Smooth muscle cell (in vitro differentiated cells): ENCODE data around the gene GSTA2. TPM values are rescaled to one million over a fixed set of nuclear protein-coding genes. Genes with fewer than 3 reads are reported as not detected.

Source experiments
- DNase-seq: peaks from one replicate; lab custom pipeline; 2025; ENCODE audit not compliant: unreplicated experiment; lab: John Stamatoyannopoulos, UW
- H2AFZ ChIP-seq: fragments of 200-600 bp; sonication (generic); 2 replicates; pipeline ENCODE4 v1.6.0; 2016; ENCODE audit warnings: antibody characterized with exemption, low read depth, mild to moderate bottlenecking
- H3F3A ChIP-seq: fragments of 200-600 bp; sonication (generic); 2 replicates; pipeline ENCODE4 v1.6.0; 2017; ENCODE audit warnings: antibody characterized with exemption, low read depth
- H3K27ac ChIP-seq: fragments of 200-600 bp; sonication (generic); 2 replicates; pipeline ENCODE4 v1.5.1; 2016; ENCODE audit warnings: low read depth, mild to moderate bottlenecking
- H3K27me3 ChIP-seq: fragments of 200-600 bp; sonication (generic); 2 replicates; pipeline ENCODE4 v1.6.1; 2016; ENCODE audit warnings: low read depth, mild to moderate bottlenecking
- H3K36me3 ChIP-seq: fragments of 200-600 bp; sonication (generic); 2 replicates; pipeline ENCODE4 v1.5.1; 2016; ENCODE audit warnings: low read depth
- H3K4me1 ChIP-seq: fragments of 200-600 bp; sonication (generic); 2 replicates; pipeline ENCODE4 v1.5.1; 2016; ENCODE audit warnings: low read depth
- H3K4me2 ChIP-seq: fragments of 200-600 bp; sonication (generic); 2 replicates; pipeline ENCODE4 v1.6.0; 2016; ENCODE audit warnings: mild to moderate bottlenecking
- H3K4me3 ChIP-seq: fragments of 200-600 bp; sonication (generic); 2 replicates; pipeline ENCODE4 v1.5.1; 2016; ENCODE audit warnings: mild to moderate bottlenecking
- H3K79me2 ChIP-seq: fragments of 200-600 bp; sonication (generic); 2 replicates; pipeline ENCODE4 v1.6.0; 2016; ENCODE audit warnings: low read depth, mild to moderate bottlenecking
- H3K9ac ChIP-seq: fragments of 200-600 bp; sonication (generic); 2 replicates; pipeline ENCODE4 v1.6.0; 2016; ENCODE audit warnings: low read depth
- H3K9me3 ChIP-seq: fragments of 200-600 bp; sonication (generic); replicated peaks from 2 replicates; pipeline ENCODE4 v1.5.1; 2016; ENCODE audit warnings: low read depth
- H4K20me1 ChIP-seq: fragments of 200-600 bp; sonication (generic); 2 replicates; pipeline ENCODE4 v1.6.0; 2016; ENCODE audit warnings: low read depth
- WGBS: methylation state at CpG from one replicate; pipeline ENCODE4 v1.1.7; 2016; ENCODE audit warnings: low lambda C conversion rate; 5-methylcytosine and 5-hydroxymethylcytosine counted together
- polyA plus RNA-seq: library from polyadenylated mRNA; unstranded; fragments of >200 nt; fragmentation: Nextera tagmentation; extraction: Ambion mirVana; gene quantifications from 2 replicates; pipeline ENCODE4 v1.2.1, GENCODE V29; 2016
- total RNA-seq: library from RNA; depleted of rRNA; stranded (reverse); fragments of >200 nt; gene quantifications from 2 replicates; pipeline ENCODE4 v1.2.3, GENCODE V29; 2014
- TF ChIP-seq, protein P1 (sequence below): fragments of 200-600 bp; sonication (generic); IDR thresholded peaks from 2 replicates; pipeline ENCODE4 v1.5.1; 2017; ENCODE audit warnings: borderline replicate concordance, mild to moderate bottlenecking, antibody characterized with exemption; ENCODE audit not compliant: insufficient read depth, poor library complexity, severe bottlenecking

The GSTA2 gene
- total and polyA plus RNA-seq, 2 experiments from 2014 or later = 0.65 TPM; not detected in 1

DNA sequence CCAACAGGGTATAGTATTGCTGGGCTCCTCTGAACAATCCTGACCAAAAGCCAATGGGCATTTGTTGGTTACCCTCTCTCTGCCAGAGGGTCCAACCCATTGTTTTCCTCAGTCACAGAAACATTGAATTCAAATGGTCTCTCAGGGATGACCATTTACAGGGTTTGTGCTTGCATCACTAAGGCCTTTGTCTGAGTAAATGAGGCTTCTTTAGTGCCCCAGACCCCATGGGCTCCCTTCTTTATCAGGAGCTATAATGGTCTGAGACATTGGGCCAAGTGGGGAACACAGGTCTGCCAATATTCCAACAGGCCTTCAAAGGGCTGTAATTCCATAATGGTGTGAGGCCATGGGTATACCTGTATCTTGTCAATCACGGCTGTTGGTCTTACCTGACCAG, 27.1 kb downstream of the GSTA2 start:
- Histone ChIP-seq H3K4me1 (no peaks in the 10 kb centered on the region), H3K27me3 (no peaks in the 10 kb centered on the region), H3K79me2 (no peaks in the 10 kb centered on the region), H2AFZ (no peak overlapping the region), H4K20me1 (no peaks in the 10 kb centered on the region), H3K36me3 (no peaks in the 10 kb centered on the region), H3K27ac (no peak overlapping the region), H3K9me3 (no peaks in the 10 kb centered on the region), H3F3A (no peaks in the 10 kb centered on the region), H3K9ac (no peak overlapping the region), H3K4me3 (no peak overlapping the region), H3K4me2 (no peak overlapping the region)
- no peak for DNase-seq
- TF ChIP-seq, protein P1, sequence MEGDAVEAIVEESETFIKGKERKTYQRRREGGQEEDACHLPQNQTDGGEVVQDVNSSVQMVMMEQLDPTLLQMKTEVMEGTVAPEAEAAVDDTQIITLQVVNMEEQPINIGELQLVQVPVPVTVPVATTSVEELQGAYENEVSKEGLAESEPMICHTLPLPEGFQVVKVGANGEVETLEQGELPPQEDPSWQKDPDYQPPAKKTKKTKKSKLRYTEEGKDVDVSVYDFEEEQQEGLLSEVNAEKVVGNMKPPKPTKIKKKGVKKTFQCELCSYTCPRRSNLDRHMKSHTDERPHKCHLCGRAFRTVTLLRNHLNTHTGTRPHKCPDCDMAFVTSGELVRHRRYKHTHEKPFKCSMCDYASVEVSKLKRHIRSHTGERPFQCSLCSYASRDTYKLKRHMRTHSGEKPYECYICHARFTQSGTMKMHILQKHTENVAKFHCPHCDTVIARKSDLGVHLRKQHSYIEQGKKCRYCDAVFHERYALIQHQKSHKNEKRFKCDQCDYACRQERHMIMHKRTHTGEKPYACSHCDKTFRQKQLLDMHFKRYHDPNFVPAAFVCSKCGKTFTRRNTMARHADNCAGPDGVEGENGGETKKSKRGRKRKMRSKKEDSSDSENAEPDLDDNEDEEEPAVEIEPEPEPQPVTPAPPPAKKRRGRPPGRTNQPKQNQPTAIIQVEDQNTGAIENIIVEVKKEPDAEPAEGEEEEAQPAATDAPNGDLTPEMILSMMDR = no peak
- WGBS = 95% methylated on average over 1 of the region's 1 CpG

DNA sequence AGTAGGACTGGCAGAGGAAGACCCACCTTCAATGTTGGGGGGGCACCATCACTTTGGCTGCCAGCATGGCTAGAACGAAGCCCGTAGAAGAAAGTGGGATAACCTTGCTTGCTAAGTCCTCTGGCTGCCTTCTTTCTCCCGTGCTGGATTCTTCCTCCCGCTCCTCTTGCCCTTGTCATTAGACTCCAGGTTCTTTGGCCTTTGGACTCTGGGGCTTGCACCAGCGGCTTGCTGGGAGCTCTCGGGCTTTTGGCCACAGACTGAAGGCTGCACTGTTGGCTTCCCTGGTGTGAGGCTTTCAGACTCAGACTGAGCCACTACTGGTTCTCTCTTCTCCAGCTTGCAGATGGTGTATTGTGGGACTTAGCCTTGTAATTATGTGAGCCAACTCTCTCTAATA, 28.2 kb downstream of the GSTA2 start:
- 95% methylated on average over 6 of the region's 6 CpGs for WGBS
- Histone ChIP-seq H3F3A (no peaks in the 10 kb centered on the region), H3K79me2 (no peaks in the 10 kb centered on the region), H3K4me1 (no peaks in the 10 kb centered on the region), H3K4me3 (no peak overlapping the region), H3K27ac (no peak overlapping the region), H3K9me3 (no peaks in the 10 kb centered on the region), H3K9ac (no peak overlapping the region), H3K36me3 (no peaks in the 10 kb centered on the region), H3K4me2 (no peak overlapping the region), H3K27me3 (no peaks in the 10 kb centered on the region), H4K20me1 (no peaks in the 10 kb centered on the region), H2AFZ (no peak overlapping the region)
- TF ChIP-seq, protein P1 = no peak
- no peak for DNase-seq

DNA sequence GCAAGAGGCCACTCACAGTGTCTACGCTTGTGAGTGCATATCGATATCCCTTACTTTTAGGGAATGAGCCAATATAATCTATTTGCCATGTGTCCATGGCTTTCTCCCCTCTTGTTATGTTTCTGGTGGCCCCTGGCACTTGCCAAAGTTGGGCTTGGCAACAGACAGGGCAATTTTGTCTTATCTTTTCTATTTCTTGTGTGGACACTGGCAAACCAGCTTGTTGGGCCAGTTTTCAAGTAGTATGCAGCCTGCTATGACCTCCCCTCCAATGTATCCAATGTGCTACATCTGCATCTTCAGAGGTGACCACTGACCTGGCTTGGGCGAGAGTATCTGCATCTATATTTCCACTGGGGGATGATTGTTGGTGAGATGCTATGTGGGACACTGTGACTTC, 29.2 kb downstream of the GSTA2 start:
- no peaks in the 10 kb centered on the region for H3K9me3 ChIP-seq
- H3K36me3 ChIP-seq = no peaks in the 10 kb centered on the region
- WGBS = 97% methylated on average over 3 of the region's 3 CpGs
- TF ChIP-seq, protein P1 = no peak
- H3F3A ChIP-seq = no peaks in the 10 kb centered on the region
- H3K4me1 ChIP-seq = no peaks in the 10 kb centered on the region
- H3K27ac ChIP-seq = no peak overlapping the region
- H3K4me3 ChIP-seq = no peak overlapping the region
- H2AFZ ChIP-seq = no peak overlapping the region
- H3K4me2 ChIP-seq = no peak overlapping the region
- H4K20me1 ChIP-seq = no peaks in the 10 kb centered on the region
- no peak overlapping the region for H3K9ac ChIP-seq
- no peaks in the 10 kb centered on the region for H3K79me2 ChIP-seq
- DNase-seq = no peak
- no peaks in the 10 kb centered on the region for H3K27me3 ChIP-seq

DNA sequence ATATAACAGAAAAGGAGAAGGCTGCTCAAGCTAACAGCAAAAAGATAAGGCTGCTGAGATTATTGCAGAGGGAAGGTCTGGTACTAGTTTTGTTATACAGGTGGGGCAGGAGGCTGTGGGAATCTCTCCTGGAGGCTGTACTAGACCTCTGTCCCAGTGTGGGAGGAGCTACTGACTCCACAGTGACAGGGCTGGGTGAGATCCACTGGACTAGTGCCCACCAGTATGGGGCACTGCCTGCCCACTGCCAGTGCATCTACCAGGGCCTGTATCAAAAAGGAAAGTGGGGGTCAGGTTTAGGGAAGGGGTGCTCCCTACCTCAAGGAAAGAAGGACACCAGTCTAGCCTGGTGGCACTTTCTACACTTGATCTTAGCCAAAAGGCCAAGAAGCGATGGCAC, 30.1 kb downstream of the GSTA2 start:
- H3K27me3 ChIP-seq = no peaks in the 10 kb centered on the region
- 96% methylated on average over 1 of the region's 1 CpG for WGBS
- no peaks in the 10 kb centered on the region for H3K9me3 ChIP-seq
- no peaks in the 10 kb centered on the region for H3K79me2 ChIP-seq
- no peaks in the 10 kb centered on the region for H4K20me1 ChIP-seq
- no peaks in the 10 kb centered on the region for H3K4me1 ChIP-seq
- DNase-seq = no peak
- no peak overlapping the region for H2AFZ ChIP-seq
- TF ChIP-seq, protein P1 = no peak
- H3K27ac ChIP-seq = no peak overlapping the region
- no peak overlapping the region for H3K4me3 ChIP-seq
- H3K36me3 ChIP-seq = no peaks in the 10 kb centered on the region
- no peak overlapping the region for H3K4me2 ChIP-seq
- H3K9ac ChIP-seq = no peak overlapping the region
- H3F3A ChIP-seq = no peaks in the 10 kb centered on the region
